CD14-positive monocyte (primary cell): ENCODE results near the gene CTCFL. TPM values are rescaled to one million over a fixed set of nuclear protein-coding genes. Genes with fewer than 3 reads are reported as not detected.
A peak's percentile ranks its signal among the peaks of the same experiment; 100 is the strongest.

ENCODE experiments used
- DNase-seq, 3 donors: peaks; one replicate each; pipeline ENCODE4 v3.0.0-alpha.2; 2011 to 2022
- H2AFZ ChIP-seq: 2 replicates; pipeline ENCODE4 v1.6.0; 2012; ENCODE audit warnings: mild to moderate bottlenecking, low read depth, low read length, inconsistent platforms; ENCODE audit not compliant: insufficient read depth, poor library complexity, severe bottlenecking
- H3K27ac ChIP-seq, 2 donors: 1 replicate in 1 of 2; 2 replicates in 1 of 2; pipeline ENCODE4 v1.5.1; 2012 to 2013; ENCODE audit warnings: low read length in 2 of 2, control low read depth in 1 of 2, inconsistent platforms in 1 of 2, low read depth in 1 of 2, mild to moderate bottlenecking in 1 of 2
- H3K27me3 ChIP-seq, 2 donors: one replicate each; pipeline versions ENCODE4 v1.6.0 to v1.6.1; 2011 to 2013; ENCODE audit warnings: low read length in 2 of 2; ENCODE audit not compliant: control insufficient read depth in 2 of 2, insufficient read depth in 2 of 2
- H3K36me3 ChIP-seq, 2 donors: replicated peaks in 1 of 2; 1 replicate in 1 of 2; 2 replicates in 1 of 2; pipeline versions ENCODE4 v1.5.1 to v1.6.1; 2012 to 2013; ENCODE audit warnings: low read length in 2 of 2, control low read depth in 1 of 2, inconsistent platforms in 1 of 2, mild to moderate bottlenecking in 1 of 2; ENCODE audit not compliant: insufficient read depth in 2 of 2, control insufficient read depth in 1 of 2
- H3K4me1 ChIP-seq, 2 donors: 1 replicate in 1 of 2; 2 replicates in 1 of 2; pipeline versions ENCODE4 v1.5.1 to v1.6.1; 2012 to 2013; ENCODE audit warnings: low read length in 2 of 2, control low read depth in 1 of 2, inconsistent platforms in 1 of 2, mild to moderate bottlenecking in 1 of 2, moderate library complexity in 1 of 2; ENCODE audit not compliant: insufficient read depth in 2 of 2, control insufficient read depth in 1 of 2
- H3K4me2 ChIP-seq: replicated peaks from 2 replicates; pipeline ENCODE3; 2012; ENCODE audit warnings: low read length, moderate library complexity, mild to moderate bottlenecking; ENCODE audit not compliant: poor library complexity, severe bottlenecking; ENCODE audit errors: extremely low read depth
- H3K4me3 ChIP-seq, 3 experiments: fragments of 200-600 bp in 1 of 3; sonication (generic) in 1 of 3; replicated peaks in 1 of 3; 1 replicate in 2 of 3; 2 replicates in 1 of 3; pipeline ENCODE4 v1.5.1; 2011 to 2013; ENCODE audit warnings: low read length in 3 of 3, mild to moderate bottlenecking in 3 of 3, control low read depth in 2 of 3, low read depth in 2 of 3, inconsistent platforms in 1 of 3, moderate library complexity in 1 of 3
- H3K79me2 ChIP-seq: 2 replicates; pipeline ENCODE4 v1.6.0; 2012; ENCODE audit warnings: mild to moderate bottlenecking, control low read depth, inconsistent platforms, low read length, moderate library complexity; ENCODE audit not compliant: insufficient read depth
- H3K9ac ChIP-seq: 2 replicates; pipeline ENCODE4 v1.6.0; 2017; ENCODE audit warnings: low read length, mild to moderate bottlenecking; ENCODE audit not compliant: insufficient read depth, poor library complexity, severe bottlenecking
- H3K9me3 ChIP-seq, 2 donors: replicated peaks in 1 of 2; 1 replicate in 1 of 2; 2 replicates in 1 of 2; pipeline versions ENCODE4 v1.5.1 to v1.6.1; 2012 to 2013; ENCODE audit warnings: low read length in 2 of 2, control low read depth in 1 of 2; ENCODE audit not compliant: control insufficient read depth in 1 of 2, insufficient read depth in 1 of 2
- H4K20me1 ChIP-seq: 2 replicates; pipeline ENCODE4 v1.6.0; 2012; ENCODE audit warnings: mild to moderate bottlenecking, low read length, control low read depth, moderate library complexity; ENCODE audit not compliant: insufficient read depth
- H3K27ac Mint-ChIP-seq, 7 donors: one replicate each; pipeline ENCODE4 v1.8.0; 2020; ENCODE audit warnings: mild to moderate bottlenecking in 7 of 7, mixed read lengths in 7 of 7, moderate library complexity in 6 of 7, inconsistent platforms in 2 of 7
- H3K27me3 Mint-ChIP-seq, 3 donors: one replicate each; pipeline ENCODE4 v1.8.0; 2021 to 2022; ENCODE audit warnings: low read depth in 3 of 3, mild to moderate bottlenecking in 3 of 3, mixed read lengths in 3 of 3, moderate library complexity in 3 of 3, inconsistent platforms in 1 of 3
- H3K36me3 Mint-ChIP-seq, 2 donors: one replicate each; pipeline ENCODE4 v1.8.0; 2020; ENCODE audit warnings: mixed read lengths in 2 of 2, inconsistent platforms in 1 of 2, mild to moderate bottlenecking in 1 of 2
- H3K4me1 Mint-ChIP-seq: one replicate; pipeline ENCODE4 v1.8.0; 2020; ENCODE audit warnings: mild to moderate bottlenecking, mixed read lengths
- H3K4me3 Mint-ChIP-seq, 2 donors: one replicate each; pipeline ENCODE4 v1.8.0; 2020; ENCODE audit warnings: mild to moderate bottlenecking in 2 of 2, mixed read lengths in 2 of 2, moderate library complexity in 1 of 2
- H3K9me3 Mint-ChIP-seq, 7 donors: one replicate each; pipeline ENCODE4 v1.8.0; 2020 to 2022; ENCODE audit warnings: mixed read lengths in 7 of 7, mild to moderate bottlenecking in 6 of 7, moderate library complexity in 6 of 7, inconsistent platforms in 2 of 7
- WGBS: methylation state at CpG from one replicate; pipeline ENCODE4 v1.1.5; 2013; ENCODE audit warnings: missing lambda C conversion rate; ENCODE audit not compliant: insufficient coverage; 5-methylcytosine and 5-hydroxymethylcytosine counted together
- intact Hi-C, 2 donors: fragments of 100-400 bp; cut with micrococcal nuclease; formaldehyde crosslinking; loops; one replicate each; pipeline versions ENCODE4 v1.15.0 to v1.15.1; 2023
- polyA plus RNA-seq, 3 donors: library from polyadenylated mRNA; depleted of rRNA in 1 of 3; unstranded in 2 of 3; stranded (reverse) in 1 of 3; fragments of 300-500 nt in 2 of 3; fragments of >200 nt in 1 of 3; fragmentation: Illumina TruSeq in 2 of 3; gene quantifications; 1 replicate in 2 of 3; 2 replicates in 1 of 3; pipeline ENCODE4 v1.2.3, GENCODE V29; 2012 to 2021
- TF ChIP-seq, protein P1 (sequence below): fragments of 200-600 bp; IDR thresholded peaks from one replicate; pipeline ENCODE4 v1.8.0; 2022; ENCODE audit warnings: antibody characterized with exemption, mild to moderate bottlenecking

The CTCFL gene
- polyA plus RNA-seq, 3 donors = not detected

DNA sequence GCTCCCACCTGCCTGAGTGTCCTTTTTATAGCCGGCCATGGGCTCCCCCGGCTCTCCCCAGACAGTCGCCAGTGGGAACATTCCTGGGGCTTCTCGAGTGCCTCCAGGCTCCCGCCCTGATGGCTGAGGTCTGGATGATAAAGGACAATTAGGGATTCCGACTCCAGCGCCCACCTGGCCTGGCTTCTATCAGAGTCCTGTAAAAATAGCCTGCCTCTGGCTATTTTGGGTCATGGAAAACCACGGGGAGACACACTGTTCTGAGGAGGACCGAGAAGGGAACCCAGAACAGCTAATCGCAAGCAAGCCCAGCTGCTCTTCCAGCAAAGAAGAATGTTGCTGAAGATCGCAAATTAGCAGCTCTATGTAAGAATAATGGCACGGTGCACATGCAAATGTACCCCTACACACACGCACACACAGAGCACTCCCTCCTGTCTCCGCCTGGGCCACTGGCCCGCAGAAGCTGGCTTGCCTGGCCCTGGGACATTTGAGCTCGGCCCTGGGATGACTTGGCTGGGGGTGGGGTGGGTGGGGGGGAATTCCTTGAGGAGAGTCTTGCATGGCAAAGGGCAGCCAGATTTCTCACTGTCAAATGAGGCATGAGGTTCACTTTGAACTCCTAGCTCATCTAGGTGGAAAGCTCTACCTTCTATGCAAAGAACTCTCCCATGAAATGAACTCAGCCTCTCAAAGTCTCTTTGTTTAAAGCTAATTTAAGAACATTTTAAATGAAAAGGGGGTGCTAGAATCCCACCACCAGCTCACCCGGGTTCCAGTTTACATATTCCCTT is 55.3 kb downstream of the CTCFL start:
- Histone ChIP-seq H3K27ac (no peak overlapping the region), H3K4me3 (no peak overlapping the region), H3K79me2 (no peaks in the 10 kb centered on the region), H3K27me3 (no peaks in the 10 kb centered on the region), H3K4me1 (peaks cover 45 to 46% of the 10 kb centered on the region in 2 donors), H3K36me3 (no peaks in the 10 kb centered on the region), H2AFZ (no peak overlapping the region), H3K4me2 (no peak overlapping the region), H3K9me3 (no peaks in the 10 kb centered on the region), H3K9ac (no peak overlapping the region), H4K20me1 (no peaks in the 10 kb centered on the region)
- peak overlapping the region in 1 of 7 donors; percentile 45 for H3K27ac Mint-ChIP-seq
- H3K4me3 Mint-ChIP-seq = no peak overlapping the region
- H3K4me1 Mint-ChIP-seq = peaks cover 36% of the 10 kb centered on the region
- WGBS = 74% methylated on average over 5 of the region's 17 CpGs
- no peak for DNase-seq
- peaks cover 0 to 5% (median 0%) of the 10 kb centered on the region in 7 donors for H3K9me3 Mint-ChIP-seq
- H3K27me3 Mint-ChIP-seq = peaks cover 0 to 5% (median 4%) of the 10 kb centered on the region in 3 donors
- intact Hi-C loops = loop anchor here in 1 of 2 donors (5.0 to 10.0 kb wide), 2 partner anchors 32 to 75 kb away; partner anchors contain the start of gene RBM38
- no peaks in the 10 kb centered on the region for H3K36me3 Mint-ChIP-seq
- TF ChIP-seq, protein P1, sequence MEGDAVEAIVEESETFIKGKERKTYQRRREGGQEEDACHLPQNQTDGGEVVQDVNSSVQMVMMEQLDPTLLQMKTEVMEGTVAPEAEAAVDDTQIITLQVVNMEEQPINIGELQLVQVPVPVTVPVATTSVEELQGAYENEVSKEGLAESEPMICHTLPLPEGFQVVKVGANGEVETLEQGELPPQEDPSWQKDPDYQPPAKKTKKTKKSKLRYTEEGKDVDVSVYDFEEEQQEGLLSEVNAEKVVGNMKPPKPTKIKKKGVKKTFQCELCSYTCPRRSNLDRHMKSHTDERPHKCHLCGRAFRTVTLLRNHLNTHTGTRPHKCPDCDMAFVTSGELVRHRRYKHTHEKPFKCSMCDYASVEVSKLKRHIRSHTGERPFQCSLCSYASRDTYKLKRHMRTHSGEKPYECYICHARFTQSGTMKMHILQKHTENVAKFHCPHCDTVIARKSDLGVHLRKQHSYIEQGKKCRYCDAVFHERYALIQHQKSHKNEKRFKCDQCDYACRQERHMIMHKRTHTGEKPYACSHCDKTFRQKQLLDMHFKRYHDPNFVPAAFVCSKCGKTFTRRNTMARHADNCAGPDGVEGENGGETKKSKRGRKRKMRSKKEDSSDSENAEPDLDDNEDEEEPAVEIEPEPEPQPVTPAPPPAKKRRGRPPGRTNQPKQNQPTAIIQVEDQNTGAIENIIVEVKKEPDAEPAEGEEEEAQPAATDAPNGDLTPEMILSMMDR = no peak

DNA sequence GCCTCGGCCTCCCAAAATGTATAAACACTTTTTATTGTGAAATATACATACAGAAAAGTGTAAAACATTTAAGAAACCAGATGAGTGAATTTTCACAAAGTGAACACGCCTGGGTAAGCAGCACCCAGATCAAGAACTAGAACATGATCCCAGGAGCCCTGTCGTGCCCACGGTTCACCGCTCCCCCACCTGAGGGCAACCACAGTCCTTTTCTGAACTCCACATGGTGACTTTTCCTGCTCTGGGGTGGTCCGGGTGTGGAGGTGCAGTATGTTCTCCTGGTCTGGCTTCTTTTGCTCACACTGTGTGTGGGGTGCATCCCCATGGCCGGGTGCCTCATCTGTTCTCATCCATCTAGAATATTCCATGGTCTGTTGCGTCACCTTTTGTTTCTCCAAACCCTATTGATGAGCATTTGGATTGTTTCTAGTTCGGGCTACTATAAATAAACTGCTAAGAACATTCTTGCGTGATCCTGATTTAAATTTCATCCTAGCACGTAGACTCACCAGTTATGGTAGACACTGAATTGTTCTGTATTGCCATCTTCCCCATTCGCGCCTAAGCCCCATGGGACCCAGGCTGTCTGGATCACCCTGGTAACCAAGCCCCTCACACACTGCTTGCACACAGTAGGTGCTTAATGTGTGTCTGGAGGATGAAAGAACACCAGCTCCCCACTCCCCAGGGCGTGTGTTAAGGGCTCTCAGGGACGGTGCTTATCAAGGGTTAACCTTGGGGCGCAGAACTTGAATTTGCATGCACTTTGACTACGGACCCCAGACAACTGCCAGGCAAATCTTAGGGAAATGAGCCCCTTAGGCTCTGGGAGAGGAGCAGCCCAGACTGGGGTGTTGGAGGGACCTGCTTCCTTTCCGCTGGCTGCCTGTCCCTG is 56.2 kb downstream of the CTCFL start:
- H2AFZ ChIP-seq = no peak overlapping the region
- H3K36me3 ChIP-seq = no peaks in the 10 kb centered on the region
- no peaks in the 10 kb centered on the region for H3K27me3 ChIP-seq
- Mint-ChIP-seq H3K4me3 (no peak overlapping the region), H3K36me3 (no peaks in the 10 kb centered on the region), H3K27me3 (peaks cover 0 to 5% (median 4%) of the 10 kb centered on the region in 3 donors), H3K9me3 (peaks cover 0 to 5% (median 0%) of the 10 kb centered on the region in 7 donors), H3K4me1 (peaks cover 36% of the 10 kb centered on the region), H3K27ac (peak overlapping the region in 2 of 7 donors; percentile 23 to 45)
- no peaks in the 10 kb centered on the region for H4K20me1 ChIP-seq
- H3K27ac ChIP-seq = no peak overlapping the region
- H3K79me2 ChIP-seq = no peaks in the 10 kb centered on the region
- TF ChIP-seq, protein P1 = no peak
- no peak for DNase-seq
- intact Hi-C loops = no loop called here
- H3K4me1 ChIP-seq = peaks cover 45 to 46% of the 10 kb centered on the region in 2 donors
- no peaks in the 10 kb centered on the region for H3K9me3 ChIP-seq
- H3K4me2 ChIP-seq = no peak overlapping the region
- no peak overlapping the region for H3K4me3 ChIP-seq
- 82% methylated on average over 7 of the region's 18 CpGs for WGBS
- no peak overlapping the region for H3K9ac ChIP-seq
